Activated CD8-positive, alpha-beta memory T cell treated with anti-CD3 and anti-CD28 coated beads for 4 hours (primary cell): ENCODE results near the gene MIDN.
A peak's percentile ranks its signal among the peaks of the same experiment; 100 is the strongest.

Source experiments
- DNase-seq, 2 donors: peaks; one replicate each; pipeline ENCODE4 v3.0.0-alpha.2; 2020; ENCODE audit warnings: low read depth in 2 of 2

Gene MIDN

GRCh38 chr19:1270213-1270853, 21.9 kb downstream of the MIDN start:
- no peak for DNase-seq

DNA sequence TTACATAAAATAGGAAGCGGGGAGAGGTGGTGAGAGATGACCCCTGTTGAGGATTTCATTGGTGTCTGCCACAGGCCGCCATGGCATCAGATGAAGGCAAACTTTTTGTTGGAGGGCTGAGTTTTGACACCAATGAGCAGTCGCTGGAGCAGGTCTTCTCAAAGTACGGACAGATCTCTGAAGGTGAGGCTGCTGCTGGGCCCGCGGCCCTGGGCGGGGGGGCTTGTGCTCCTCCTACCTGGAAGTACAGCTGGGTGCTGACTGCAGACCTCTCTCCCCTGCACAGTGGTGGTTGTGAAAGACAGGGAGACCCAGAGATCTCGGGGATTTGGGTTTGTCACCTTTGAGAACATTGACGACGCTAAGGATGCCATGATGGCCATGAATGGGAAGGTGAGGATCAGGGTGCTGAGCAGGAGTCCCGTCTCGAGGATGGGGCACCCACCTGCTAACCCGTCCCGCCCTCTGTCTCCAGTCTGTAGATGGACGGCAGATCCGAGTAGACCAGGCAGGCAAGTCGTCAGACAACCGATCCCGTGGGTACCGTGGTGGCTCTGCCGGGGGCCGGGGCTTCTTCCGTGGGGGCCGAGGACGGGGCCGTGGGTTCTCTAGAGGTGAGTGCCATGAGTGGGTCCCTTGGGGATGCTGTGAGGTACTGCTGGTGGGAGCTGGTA, 22.6 kb downstream of the MIDN start:
- DNase-seq: no peak

DNA sequence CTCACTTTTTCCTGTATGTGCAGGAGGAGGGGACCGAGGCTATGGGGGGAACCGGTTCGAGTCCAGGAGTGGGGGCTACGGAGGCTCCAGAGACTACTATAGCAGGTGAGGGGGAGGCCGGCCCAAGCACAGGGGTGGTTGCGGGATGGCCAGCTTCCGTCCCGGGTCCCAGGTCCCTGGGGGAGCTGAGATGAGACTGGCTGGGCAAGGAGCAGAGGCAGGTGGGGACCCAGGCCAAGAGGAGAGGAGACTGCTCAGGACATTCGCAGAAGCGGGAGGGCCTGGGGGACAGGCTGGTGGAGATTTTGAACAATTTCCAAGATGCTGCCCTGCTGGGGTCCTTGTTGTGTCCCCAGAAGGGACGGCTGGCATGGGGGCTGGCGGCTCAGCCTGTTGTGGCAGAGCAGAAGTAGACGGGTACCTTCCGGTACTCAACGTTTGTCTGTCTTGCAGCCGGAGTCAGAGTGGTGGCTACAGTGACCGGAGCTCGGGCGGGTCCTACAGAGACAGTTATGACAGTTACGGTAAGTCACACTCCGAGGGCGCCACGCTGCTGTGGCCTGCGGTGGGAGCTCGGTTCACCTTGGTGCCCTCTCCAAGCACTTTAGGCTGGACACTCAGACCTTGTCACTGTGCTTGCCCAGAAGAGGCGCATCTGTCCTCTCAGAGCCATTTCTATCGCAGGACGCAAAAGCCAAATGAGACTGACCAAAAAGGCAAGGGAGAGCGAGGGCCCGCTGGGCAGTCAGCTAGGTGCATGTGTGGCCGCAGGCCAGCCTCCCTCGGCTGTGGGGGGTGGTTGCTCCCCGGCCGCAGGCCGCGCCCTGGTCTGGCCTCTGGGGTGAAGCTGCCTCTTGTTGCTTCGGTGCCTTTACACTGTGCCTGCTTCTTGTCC, 23.4 kb downstream of the MIDN start:
- DNase-seq: no peak

GRCh38 chr19:1272423-1273262, 24.3 kb downstream of the MIDN start:
- no peak for DNase-seq

DNA sequence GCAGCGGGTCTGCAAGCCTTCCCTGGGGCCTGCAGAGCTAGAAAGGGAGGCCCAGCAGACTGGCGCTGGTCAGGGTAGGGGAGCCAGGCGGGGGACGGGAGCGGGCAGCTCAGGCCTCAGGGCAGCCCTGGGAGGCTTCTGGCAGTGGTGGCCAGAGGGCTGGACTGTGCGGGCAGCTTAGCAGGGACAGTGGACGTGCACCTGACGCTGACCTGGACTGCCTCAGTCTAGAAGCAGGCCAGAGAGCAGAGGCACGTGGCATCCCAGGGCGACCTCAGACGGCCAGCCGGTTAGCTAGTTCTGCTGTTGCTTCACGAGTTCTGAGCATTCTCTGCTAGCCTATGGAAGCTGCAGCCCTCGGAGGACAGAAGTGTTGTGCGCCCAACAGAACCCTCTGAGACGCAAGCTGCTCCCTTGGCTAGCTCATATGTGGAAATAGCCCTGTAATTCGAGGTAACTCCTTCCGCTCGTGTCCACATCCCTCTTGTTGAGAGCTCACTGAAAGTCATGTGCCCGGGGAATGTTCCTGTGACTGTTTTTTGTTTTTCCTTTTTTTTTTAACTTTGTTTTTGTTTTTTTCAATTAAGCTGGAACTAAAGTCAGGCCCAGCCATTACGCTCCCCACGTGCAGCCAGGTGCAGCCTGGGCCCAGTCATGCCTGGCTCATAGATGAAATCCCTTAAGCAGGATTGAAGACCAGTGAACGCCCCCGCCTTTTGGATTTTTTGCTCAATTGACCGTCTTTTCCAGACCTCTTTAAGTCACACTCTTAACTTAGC, 25.1 kb downstream of the MIDN start:
- no peak for DNase-seq

DNA sequence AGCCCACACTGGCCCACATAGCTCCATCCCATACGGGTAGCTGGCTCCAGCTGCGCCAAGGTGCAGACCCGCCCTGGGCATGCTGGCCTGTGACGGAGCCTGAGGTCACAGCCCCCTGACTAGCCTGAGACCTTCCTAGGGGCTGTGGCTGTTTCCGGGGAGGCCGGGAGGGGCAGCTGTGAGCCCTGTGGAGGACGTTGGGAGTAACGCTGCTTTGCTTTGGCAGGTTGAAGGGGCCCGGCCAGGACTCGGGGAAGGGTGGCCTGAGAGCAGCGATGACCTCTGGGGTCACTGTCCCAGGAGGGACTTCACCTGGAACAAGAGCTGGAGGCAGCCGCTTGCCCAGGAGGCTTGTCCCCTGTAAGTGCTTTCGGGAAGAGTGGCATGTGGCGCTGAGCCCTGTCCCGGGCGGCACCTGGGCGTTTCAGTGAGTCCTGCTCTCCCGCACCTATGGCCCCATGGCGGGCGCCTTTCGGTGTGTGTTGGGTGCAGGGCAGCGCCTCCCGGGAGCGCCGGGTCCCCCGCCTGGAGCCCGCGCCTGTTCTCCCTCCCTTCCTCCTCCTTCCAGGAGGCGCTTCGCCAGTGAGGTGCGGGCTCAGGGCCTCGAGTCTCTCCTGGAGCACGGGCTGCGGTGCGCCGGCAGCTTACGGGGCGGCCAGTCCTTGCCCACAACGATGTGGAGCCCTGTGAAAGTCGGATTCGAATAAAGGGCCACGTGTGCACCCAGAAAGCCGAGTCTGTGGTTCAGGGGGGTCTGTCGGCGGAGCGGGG, 25.9 kb downstream of the MIDN start:
- no peak for DNase-seq

DNA sequence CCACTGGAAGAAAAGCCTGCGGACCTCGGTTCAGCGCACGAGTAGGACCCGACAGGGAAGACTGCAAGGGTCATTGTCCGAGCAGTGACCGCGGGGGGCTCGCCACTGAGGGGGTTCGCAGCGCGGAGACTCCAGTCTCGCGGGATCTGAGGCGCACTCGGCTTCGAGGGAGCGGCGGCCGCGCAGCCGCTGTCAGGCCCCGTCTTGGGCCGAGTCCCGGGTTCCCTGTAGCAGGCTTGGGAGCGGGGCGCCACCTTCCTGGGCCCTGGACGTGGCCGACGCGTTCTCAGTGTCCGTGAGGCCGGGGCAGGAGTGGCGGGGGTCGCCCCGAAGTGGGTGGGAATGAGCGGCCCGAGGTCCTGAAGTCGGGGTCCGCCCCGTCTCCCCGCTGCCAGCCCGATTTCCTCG, 26.5 kb downstream of the MIDN start:
- DNase-seq: no peak

DNA sequence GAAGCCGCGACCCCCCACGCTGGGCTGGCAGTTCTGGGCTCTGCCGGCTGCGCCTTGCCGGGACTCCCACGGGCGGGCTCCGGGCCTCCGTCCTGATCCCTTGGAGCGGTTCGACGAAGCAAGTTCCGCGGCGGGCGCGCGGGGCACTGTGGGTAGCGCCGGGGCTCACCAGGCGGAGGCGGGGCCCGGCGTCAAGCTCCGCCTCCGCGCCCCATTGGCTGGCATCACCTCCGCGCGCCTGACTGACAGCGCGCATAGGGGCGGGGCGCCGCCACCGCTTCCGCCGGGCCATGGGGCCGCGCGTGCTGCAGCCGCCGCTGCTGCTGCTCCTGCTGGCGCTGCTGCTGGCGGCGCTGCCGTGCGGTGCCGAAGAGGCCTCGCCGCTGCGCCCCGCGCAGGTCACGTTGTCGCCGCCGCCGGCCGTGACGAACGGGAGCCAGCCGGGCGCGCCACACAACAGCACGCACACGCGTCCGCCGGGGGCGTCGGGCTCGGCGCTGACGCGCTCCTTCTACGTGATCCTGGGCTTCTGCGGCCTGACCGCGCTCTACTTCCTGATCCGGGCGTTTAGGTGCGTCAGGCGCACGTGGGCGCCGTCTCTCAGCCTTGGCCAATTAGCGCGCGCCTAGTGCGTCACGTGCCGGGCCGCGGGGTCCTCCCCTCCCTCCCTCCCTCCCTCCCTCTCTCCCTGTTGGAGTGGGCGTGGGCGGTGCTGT, 27.0 kb downstream of the MIDN start, which contains the start of gene FAM174C:
Gene FAM174C (plus strand): TSS at position 271 of the 716 bp plus-strand sequence. CDS start 20 bp downstream, at position 291.
- peak; percentile 93 to 97 for DNase-seq

DNA sequence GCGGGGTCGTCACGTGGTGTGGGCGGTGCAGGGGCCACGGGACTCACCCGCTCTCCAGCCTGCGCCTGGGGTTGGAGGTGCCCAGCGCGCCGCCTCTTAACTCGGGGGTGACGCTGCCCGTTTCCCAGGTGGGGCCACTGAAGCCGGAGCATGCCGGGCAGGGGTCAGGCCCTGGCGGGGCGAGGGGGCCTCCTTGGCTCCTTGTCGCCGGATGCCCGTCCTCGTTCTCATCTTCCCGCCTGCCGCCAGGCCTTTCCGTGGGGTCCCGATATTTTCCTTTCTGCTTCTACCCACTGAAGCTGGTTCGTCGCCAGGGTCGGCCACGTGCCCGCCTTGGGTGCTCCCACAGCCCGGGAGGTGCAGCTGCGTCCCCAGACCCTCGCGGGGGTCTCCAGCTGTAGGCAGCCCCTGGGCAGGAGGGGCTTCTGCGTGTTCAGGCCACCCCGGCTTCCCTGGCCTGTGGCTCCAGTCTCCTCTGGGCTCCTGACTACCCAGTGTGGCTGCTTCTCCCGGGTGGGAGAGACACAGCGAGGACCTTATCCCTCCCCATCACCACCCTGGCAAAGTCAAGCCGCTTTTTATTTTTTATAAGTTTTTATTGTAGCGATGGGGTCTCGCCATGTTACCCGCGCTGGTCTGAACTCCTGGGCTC, 27.7 kb downstream of the MIDN start:
- no peak for DNase-seq

DNA sequence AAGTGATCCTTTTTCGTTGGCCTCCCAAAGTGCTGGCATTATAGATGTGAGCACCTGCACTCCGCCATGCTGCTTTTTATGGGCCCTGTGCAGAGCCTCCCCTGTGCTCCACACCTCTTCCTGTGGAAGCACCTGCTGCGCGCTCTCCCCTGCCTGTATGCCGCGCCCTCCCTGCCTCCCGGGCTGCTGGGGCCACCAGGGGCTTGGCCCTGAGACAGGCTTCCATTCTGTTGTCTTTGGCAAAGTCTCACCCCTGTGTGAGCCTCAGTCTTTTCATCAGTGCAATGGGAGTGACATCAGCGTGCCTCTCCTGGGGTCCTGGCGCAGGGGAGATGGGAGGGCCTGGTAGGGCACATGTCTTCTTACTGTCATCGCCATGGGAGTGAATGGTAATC, 28.2 kb downstream of the MIDN start:
- no peak for DNase-seq

GRCh38 chr19:1277061-1277460, 28.7 kb downstream of the MIDN start:
- no peak for DNase-seq

DNA sequence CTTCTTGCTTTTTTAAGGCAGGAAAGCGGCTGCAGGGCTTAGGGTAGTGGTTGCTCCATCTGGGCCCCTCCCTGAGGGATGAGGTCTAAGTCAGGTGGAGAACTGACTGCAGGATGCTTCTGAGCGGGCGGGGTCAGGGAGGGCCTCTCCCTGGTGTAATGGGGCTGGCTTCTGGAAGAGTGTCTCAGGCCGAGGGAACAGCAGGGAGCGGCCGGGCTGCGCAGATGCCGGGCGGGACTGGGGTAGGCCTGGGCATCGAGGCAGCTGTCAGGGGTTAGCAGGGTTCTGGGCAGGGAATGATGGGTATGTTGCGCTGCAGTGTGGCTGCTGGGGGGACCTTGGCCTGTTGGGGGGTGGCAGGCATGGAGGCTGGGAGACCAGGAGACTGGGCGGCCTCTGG, 29.7 kb downstream of the MIDN start:
- DNase-seq: no peak

DNA sequence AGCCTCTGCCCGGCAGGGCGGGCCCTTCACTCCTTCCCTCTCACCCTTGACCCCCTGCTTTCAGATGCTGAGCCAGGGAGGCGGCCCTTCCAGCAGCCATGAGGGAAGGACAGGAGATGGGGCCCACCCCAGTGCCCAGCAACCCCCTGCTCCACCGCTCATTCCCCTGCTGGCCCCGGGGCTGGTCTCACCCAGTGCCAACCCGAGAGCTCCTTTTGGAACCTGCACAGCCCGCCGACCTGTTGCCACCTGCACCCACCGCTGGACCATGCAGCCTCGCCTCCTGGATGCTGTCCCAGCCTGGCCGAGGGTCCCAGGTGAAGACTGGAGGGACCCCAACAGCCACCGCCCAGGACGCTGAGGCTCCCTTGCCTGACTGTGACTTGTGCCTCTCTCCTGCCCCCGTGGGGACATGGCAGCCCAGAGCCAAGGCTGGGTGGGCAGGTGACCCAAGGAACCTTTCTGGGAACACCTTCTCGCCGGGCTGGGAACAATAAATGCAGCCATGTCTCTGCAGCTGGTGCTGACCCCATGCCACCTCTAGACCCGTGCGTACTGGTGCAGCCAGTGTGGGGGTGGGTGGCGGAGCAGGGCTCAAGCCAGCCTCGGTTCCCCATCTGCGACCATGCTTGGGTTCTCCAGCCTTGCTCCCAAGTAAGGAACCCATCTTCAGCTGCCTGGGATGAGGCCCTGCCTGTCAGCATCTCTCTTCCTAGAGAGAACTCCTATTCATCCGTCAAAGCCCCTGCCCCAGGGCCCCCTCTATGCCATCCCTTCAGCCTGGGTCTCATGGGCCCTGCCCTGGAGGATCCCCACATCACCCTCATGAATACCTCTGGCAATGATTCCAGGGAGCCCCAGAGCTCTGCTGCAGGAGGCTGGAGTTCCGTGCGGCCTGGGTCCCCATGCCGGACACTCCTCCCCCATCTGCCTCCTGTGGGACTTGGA, 30.6 kb downstream of the MIDN start:
- no peak for DNase-seq

DNA sequence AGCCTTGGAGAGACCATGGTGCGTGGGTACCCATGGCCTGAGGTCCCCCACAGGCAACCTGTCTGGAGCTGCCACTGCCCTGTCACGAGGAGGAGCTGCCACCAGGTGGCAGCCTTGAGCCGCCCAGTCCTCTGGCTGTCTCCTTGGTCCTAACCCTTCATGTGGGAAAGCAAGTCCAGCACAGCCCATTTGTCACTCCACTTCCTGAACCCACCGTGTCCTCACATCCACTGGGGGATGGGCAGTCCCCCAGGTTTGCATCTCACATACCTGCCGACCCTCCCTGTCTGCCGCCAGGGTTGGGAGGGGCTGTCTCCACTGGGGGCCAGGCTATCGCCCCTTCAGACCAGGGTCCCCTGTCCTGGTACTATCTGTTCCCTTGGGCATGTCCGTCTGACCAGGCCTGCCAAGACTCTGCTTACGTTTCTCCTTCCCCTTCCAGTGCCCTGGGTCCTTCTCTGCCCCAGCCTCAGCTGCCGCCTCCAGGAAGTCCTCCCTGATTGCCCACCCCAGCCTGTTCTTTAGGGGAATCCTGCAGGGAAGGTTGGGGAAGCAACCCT, 31.5 kb downstream of the MIDN start:
- peak; percentile 56 to 63 for DNase-seq

DNA sequence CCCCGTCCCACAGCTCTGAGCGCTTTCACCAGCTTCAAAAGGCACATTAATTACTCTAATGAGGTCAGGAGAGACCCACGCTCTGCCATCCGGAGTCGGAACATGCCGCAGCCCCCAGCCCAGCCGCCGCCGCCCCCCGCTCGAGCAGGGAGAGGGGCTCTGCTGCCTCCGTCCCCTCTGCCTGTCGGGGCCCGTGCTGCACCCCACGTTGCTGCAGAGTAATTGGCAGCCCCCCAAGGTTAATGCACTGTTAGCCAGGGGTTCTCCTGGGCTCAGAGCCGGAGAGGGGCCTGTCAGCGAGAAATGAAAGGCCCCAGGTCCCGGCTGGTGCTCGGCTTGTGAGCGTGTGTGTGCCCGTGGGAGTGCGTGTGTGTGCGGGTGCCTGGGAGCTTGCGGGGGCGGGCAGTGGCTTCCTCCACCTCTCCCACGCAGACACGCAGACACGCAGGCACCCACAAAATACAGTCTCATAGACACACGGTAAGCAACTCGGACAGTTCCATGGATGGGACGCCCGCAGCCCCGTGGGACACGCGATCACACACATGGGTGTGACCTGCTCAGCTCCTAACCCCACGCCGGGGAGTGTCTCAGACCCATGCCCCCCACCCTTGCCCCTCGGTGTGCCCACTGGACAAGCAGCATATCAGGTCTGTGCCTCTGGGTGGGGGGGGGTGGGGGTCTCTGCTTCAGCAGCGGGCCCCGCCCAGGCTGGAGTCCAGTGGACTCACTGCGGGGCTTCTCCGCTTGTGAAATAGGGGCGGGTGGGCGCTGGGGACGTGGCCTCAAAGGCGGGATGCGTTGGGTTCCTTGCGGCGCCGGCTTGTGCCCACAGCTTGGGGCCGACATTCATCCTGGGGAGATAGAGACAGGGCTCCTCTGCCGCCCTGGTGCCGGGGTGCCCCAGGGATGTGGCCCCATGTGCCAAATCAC, 32.5 kb downstream of the MIDN start:
- no peak for DNase-seq

DNA sequence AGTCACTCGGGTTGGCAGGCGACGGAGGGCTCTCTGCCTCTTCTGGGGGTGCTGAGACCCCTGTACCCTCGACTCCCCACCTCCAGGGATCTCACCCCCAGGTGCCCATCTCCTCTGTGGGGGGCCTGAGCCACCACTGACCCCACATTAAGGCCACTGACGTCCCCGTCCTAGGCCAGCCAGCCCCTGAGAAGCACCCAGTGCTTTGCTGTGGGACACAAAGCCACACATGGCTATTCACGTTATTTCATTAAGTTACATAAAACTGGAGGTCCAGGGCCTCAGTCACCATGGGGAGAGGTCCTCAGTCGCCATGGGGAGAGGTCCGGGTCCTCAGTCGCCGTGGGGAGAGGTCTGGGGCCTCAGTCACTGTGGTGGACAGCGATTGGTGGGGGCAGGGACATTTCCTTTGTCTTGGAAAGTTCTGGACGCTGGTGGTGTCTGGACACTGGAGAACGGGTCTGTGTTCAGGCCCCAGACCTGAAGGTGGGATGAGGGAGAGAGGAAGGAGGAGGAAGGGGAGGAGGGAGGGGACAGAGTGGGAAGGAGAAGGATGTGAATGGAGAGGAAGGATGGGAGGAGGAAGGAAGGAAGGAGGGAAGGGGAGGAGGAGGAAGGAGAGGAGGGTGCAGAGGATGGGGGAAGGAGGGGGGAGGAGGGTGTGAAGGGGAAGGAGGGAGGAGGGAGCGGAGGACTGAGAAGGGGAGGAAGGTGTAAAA, 33.3 kb downstream of the MIDN start:
- DNase-seq: no peak
